NCI-H460 (cell line): ENCODE data around the gene ACACB. TPM values are rescaled to one million over a fixed set of nuclear protein-coding genes. Genes with fewer than 3 reads are reported as not detected.

Source experiments
- DNase-seq: peaks from one replicate; pipeline ENCODE4 v3.0.0-alpha.2; 2016; ENCODE audit warnings: low read depth; ENCODE audit errors: extremely low read depth
- polyA plus RNA-seq: library from polyadenylated mRNA; depleted of rRNA; stranded (reverse); fragments of >200 nt; gene quantifications from 2 replicates; pipeline ENCODE4 v1.2.3, GENCODE V29; 2014; cell fraction: nucleus; rRNA removed
- total RNA-seq: library from RNA; depleted of rRNA; stranded (reverse); fragments of >200 nt; shearing (Covaris generic); gene quantifications from 2 replicates; pipeline ENCODE4 v1.2.3, GENCODE V29; 2014; rRNA removed

Gene ACACB
- total RNA-seq, result 1.9 and 2.5 TPM in 2 replicates
- 5.4 and 6.4 TPM in 2 replicates for polyA plus RNA-seq

DNA sequence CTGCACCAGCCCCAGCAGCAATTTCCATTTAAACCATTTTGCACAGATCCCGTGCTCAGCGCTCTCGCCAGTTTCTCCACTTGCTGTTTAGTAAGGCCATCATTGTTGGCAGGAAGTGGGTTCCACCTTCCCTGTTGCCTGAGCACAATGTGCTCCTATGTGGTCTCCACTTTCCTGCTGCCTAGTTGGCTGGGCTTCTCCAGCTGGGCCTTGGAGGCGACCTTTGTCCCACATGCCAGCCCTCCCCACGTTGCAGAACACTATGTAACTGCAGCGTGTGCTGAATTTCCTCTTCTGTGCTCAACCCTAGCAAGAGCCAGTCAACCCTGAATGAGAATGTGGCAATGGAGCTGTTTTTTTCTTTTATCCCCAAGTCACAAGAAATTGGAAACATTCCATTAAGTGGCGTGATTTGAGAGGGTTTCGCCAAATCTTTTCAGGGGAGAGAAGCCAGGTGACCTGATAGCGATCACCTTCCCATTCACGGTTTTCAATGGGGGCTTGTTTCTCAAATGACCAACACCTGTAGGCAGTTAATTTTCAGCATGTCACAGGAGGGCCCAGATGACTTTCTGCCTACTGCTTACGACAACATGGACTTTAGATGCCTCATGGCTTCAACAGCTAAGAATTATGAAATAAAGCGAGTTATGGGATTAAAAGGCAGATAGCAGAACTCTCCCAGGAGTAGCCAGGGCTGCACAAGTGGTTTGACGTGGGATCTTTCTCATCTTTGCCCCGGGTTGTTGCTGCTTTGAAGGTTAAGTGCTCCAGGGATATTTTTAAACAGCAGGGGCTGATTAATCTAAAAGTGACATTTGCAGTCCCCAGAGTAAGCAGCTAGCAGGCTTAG, at the start of gene ACACB:
Gene ACACB (plus strand): TSS at position 830 of the 853 bp plus-strand sequence. CDS start 22,819 bp downstream, outside the sequence.
- no peak for DNase-seq

DNA sequence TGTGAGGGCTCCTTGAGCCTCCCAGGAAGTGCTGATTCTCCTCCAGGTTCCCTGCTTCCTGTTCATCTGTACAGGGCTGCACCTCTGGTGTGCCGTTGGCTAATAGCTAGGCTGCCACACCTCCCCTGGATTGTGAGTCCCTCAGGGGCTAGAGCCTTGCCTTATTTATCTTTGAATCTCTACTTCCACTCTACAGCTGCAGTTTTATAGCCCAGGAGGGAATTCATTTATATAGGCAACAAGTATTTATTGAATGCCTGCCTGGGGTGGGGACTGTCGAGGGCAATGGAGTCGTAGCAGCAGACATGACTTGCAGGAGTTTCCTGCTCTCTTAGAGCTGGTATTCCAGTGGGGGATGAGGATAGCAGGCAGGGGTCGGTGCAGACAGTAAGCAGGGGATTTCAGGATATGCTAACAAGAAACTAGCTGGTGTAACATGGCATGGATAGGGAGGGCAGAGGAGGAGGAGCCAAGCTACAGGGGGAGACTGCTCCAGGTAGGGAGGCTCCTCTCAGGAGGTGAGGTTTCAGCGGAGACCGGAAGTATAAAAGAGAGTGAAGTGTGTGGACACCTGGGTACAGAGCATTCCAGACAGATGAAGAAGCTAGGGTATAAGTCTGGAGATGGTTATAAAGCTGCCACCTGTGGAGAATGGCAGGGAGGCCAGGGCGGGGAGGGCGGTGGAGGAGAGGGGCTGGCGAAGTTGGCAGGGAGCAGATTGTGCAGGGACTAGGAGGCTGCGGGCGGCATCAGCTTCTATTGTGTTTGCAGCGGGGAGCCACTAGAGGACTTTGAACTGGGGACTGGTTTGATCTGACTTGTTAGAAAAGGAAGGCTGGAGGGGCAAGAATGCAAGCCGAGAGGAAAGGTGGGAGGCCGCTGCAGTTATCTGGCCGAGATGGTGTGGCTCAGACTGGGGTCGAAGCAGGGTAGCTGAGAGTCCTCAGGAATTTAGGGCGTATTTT, 46.8 kb upstream of the ACACB start:
- no peak for DNase-seq

DNA sequence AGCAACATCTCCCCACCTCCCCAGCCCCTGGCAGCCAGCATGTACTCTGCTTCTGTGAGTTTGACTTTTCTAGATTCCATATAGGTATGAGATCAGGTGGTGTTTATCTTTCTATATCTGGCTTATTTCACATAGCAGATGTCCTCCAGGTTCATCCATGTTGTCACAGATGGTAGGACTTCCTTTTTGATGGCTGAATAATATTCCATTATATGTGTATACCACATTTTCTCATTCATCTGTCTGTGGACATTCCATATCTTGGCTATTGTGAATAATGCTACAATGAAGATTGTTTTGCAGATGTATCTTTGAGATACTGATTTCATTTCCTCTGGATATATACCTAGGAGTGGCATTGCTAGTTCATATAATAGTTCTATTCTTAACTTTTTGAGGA, 41.5 kb upstream of the ACACB start:
- DNase-seq, result no peak

DNA sequence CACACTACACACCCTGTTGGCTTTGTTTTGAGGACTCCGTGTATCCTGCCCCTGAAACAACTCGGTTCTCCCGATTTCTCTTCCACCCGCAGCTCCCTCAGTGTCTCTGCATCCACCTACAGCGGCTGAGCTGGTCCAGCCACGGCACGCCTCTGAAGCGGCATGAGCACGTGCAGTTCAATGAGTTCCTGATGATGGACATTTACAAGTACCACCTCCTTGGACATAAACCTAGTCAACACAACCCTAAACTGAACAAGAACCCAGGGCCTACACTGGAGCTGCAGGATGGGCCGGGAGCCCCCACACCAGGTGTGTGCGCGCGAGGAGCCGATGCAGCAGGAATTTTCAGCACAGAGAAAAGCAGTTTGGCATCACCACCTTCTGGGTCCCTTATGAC, 33.6 kb upstream of the ACACB start:
- no peak for DNase-seq

DNA sequence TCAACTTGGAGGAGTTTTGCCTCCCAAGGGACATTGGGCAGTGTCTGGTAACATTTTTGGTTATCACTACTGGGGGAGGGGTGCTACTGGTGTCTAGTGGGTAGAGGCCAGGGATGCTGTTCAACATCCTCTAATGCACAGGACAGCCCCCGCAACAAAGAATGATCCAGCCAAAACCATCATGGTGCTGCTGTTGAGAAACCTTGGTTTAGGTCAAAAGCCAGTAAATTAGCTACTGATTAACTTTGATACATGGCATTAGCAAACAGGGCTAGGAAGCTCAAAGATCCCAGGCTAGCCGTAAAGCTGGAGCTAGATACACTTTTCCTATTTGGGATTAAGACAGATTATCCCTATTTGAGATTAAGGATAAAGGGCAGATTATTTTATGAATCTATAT, 32.0 kb upstream of the ACACB start:
- DNase-seq, result no peak

DNA sequence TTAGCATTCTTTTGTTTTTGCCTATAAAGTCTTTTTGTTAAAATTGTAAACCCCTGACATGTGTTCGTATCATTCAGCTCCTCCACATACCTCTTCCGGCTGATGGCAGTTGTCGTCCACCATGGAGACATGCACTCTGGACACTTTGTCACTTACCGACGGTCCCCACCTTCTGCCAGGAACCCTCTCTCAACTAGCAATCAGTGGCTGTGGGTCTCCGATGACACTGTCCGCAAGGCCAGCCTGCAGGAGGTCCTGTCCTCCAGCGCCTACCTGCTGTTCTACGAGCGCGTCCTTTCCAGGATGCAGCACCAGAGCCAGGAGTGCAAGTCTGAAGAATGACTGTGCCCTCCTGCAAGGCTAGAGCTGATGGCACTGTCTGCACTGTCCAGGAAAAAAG, 30.8 kb upstream of the ACACB start:
- no peak for DNase-seq

DNA sequence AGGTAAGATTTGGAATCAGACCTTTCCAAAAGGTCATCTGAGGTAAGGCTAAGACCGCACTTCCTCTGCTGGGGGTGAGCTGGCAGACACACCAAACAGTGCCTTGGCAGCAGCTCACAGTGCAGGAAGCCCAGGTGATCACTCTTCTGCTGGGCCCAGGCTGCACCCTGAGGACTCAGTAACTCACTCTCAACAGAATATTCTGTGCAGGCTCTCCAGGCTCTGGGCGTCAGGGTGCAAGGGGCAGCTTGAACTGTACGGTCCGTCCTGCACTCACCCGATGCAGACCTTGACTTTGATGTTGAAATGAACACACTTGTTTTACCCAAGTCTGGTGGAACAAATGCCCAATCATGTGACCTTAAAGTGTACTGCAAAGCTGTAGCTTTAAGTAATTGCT, 29.1 kb upstream of the ACACB start:
- DNase-seq, result no peak

DNA sequence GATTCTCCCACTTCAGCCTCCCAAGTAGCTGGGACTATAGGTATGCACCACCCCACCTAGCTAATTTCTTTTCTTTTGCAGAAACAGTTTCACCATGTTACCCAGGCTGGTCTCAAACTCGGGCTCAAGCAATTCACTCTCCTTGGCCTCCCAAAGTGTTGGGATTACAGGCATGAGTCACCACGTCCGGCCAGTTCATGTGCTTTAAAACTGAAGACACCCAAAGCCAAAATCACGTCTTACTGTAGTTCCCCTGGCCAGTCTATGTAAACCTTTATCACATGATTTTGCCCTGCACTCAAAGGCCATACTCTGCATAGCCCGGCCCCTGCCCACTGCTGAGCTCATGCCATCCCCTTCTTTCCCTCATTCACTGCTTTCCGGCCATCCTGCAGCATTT, 27.6 kb upstream of the ACACB start:
- no peak for DNase-seq

DNA sequence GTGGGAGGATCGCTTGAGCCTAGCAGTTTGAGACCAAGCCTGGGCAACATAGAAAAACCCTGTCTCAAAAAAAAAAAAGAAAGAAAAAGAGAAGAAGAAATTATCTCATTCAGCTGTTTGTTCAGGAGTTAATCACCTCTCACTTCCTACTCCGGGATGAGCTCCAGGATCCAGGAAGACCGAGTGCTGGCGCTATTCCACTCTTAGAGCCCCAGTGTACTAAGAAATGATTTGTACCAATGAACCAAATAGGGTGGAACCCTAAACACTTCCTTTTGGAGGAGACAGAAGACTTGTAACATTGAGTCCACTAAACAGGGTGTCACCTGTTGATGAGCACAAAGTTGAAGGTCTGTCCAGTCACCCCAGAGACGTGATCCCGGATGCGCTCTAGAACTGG, 26.7 kb upstream of the ACACB start:
- DNase-seq, result no peak

DNA sequence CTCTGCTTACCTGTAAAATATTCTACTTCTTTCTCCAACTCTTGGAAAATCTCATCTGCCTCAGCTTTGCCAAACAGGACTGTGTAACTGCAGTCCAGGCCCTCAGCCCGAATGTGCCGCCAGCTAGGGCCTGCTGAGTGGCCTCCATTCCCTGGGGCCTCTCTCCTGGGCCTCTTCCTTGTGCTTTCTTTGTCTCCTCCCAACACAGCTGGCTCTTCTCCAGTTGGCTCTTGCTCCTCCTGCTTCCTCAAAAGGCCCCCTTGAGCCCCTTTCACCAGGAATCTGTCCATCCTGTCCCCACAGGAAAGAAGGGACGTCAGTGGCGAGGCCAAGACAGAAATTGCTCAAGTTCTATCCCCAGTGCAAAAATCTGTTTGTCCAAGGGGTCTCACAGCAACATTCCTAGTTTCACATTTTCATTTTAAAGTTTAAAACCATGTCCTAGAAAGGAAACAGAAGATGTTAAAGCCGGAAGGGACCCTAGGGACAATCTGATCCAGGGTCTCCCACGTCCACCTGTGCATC, 23.8 kb upstream of the ACACB start:
- no peak for DNase-seq

DNA sequence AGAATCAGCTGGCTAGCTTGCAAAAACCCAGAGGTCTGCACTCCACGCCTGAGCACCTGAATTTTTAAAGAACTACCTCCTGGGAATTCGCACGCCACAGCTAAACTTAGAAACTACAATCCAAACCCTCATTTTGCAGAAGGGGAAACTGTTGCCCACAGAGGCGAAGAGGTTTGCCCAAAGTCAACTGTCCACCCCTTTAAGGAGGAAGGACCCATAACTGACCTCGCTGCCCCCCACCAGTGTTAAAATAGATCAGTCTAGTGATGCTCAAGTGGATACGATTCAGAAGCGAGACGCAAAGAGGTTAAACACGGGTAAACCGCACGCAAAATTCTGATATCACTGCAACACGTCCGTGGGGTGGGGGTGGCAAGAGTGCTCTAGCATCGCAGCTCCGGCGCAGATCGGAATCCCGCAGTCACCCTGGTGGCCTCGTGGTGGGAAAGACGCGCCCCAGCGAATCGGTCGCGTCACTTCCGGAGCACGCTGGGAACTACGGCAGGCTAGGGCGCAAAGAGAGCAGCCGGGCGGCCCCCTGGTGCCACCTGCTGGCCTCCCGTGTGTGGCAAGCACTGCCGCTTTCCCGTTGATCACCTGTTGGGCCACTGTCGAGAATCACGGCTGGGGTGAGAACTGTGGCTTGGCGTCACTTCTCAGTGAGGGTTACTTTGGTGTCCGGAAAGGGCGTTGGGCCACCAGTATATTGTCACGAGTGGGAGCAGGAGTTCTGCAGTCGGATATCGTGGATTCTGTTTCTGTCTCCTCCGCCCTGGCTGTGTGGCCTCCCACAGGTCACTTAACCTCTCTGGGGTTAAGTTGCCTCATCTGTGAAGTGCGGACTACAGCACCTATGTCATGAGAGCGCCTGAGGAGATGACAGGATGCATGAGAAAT, 23.1 kb upstream of the ACACB start, which contains the start of gene ALKBH2:
Gene ALKBH2 (minus strand): TSS at position 451 of the 897 bp plus-strand sequence. CDS start 686 bp downstream, outside the sequence.
- peak; percentile 90 for DNase-seq

DNA sequence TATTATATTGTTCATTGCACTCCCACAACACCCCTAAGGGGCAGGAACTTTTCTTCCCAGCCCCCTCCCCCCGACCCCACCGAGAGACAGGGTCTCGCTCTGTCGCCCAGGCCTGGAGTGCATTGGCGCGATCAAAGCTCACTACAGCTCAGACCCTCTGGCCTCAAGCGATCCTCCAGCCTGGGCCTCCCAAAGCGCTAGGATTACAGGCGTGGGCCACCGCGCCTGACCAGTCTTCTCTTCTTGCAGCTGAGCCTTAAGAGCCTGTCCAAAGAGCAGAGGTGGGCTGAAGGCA, 19.3 kb upstream of the ACACB start:
- no peak for DNase-seq

DNA sequence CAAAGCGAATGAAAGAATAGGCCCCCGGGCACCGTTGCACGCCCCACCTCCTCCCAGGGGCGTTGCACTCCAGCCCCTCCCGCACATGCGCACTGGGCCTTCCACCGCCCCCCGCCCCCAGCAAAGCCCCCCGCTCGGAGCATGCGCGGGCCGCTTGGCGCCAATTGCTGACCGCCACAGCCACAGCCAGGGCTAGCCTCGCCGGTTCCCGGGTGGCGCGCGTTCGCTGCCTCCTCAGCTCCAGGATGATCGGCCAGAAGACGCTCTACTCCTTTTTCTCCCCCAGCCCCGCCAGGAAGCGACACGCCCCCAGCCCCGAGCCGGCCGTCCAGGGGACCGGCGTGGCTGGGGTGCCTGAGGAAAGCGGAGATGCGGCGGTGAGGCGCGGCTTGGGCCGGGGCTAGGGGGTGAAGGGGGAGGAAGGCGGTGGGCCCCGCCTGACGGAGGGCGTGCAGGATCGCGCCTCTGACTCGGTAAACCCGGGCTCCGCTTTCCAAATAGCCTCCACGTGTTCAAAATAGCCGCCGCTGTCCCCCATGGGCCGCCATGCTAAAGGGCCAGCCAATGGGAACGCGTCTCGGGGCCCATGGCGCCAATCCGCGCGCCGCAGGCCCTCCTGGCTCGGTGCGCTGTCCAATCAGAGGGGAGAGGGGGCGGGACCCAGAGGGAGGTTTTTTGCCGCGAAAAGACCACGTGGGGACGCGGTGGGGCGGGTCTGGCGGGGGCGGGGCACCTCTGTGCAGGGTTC, 18.8 kb upstream of the ACACB start, which contains the start of gene UNG:
Gene UNG (plus strand): TSS at position 163 of the 748 bp plus-strand sequence. CDS start 83 bp downstream, at position 246.
- DNase-seq, result peak; percentile 95

DNA sequence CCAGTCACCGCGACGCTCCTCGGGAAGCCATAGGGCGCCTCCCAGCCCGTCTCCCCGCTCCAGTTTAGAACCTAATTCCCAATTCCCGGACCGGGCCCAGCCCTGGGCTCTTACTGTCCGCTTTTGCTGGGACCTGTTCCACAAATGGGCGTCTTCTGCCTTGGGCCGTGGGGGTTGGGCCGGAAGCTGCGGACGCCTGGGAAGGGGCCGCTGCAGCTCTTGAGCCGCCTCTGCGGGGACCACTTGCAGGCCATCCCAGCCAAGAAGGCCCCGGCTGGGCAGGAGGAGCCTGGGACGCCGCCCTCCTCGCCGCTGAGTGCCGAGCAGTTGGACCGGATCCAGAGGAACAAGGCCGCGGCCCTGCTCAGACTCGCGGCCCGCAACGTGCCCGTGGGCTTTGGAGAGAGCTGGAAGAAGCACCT, 18.2 kb upstream of the ACACB start:
- DNase-seq, result peak; percentile 14

DNA sequence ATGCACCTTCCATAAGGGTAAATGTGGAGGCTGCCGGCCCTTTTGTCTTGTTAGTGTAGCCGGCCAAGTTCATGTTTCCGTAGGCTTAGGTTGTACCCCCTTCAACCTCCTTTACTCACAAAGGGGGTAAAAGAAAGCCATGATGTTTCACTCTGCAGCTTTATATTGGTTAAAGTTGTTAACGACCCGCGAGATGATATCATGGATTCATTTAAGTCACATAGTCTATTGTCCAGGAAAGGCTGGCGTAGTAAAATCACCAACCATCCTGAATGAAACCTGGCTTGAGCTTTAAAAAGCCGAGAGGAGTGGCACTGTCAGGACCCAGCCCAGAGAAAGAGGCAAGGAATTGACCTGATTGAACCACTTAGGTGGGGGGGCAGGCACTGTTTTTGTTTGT, 17.7 kb upstream of the ACACB start:
- DNase-seq, result no peak

DNA sequence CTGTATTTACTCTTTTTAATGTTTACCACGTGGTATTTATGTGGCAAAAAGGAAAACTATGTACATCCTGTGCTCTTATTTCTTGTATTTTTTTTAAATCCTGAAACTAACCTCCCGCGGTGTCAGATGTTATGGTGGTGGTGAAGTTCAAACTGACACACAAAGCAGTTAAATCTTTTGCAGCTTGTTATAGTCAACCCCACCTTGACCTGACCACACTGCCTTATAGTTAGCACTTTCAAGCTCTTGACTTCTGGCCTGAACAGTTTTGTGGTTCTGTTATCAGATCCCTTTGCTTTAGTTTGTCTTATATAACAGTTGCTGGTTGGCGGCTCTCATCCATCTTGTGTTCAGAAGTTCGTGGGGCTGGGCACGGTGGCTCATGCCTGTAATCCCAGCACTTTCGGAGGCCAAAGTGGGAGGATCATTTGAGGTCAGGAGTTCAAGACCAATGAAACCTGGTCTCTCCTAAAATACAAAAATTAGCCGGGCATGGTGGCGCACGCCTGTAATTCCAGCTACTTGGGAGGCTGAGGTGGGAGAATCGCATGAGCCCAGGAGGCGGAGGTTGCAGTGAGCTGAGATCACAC, 16.9 kb upstream of the ACACB start:
- DNase-seq, result no peak

DNA sequence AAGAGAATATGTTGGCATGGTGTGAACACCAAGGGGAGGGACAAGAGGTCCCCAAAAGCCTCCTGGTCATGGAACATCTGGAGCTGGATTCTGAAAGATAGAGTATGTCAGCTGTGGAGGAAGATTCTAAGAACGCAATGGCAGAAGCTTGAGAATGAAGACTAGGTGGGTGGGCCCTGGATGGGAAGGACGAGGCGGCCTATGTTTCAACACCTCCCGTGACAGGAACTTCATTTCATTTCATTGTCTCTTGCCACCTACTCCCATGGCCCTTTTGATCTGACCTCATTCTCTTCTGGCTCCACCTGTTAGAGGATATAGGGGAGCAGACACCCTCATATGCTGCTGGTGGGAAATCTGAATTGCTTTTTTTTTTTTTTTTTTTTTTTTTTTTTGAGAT, 15.6 kb upstream of the ACACB start:
- no peak for DNase-seq

DNA sequence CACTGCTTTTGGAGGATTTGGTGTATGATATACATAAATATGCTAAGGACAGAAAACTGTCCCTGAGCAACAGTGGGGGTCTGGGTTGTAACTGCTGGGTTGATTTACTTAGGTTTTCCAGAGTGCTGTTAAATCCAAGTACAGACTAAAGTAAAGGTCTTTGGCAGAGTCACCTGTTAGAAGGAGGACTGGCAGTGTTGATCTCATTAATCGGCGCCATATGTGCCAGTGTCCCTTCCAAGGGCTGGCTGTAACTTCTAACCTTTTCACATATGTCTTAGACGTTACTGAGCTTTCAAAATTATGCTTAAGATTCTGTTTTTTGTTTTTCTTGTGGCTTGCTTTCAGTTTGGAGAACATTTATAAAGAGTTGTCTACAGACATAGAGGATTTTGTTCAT, 13.9 kb upstream of the ACACB start:
- no peak for DNase-seq

DNA sequence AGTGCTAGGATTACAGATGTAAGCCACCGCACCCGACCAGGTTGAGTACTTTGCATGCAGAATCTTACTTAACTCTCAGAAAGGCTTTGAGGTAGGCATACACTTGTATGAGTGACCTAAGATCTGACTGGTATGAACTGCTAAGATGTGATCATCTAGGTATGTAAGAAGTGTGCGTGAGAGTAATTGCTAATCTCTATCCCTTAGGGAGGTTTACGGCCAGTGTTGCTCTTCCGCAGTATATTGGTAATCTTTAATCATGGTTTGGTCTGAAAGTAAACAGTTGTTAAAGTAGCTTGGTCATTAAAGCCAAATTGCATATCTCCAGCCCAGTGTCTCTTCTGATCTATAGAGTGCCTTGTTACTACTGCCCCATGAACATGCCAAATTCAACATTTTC, 11.2 kb upstream of the ACACB start:
- DNase-seq, result no peak
